B cell (primary cell): ENCODE data around the gene KPNA1. TPM values are rescaled to one million over a fixed set of nuclear protein-coding genes. Genes with fewer than 3 reads are reported as not detected.

Source experiments
- ATAC-seq: fragments of 200-7000 bp; cut with Tn5 transposase; one replicate; pipeline ENCODE4 v1.10.0; 2021; ENCODE audit warnings: low read depth, mild to moderate bottlenecking, moderate number of reproducible peaks, moderate library complexity
- CTCF ChIA-PET: fragments of 350-600 bp; sonication (Branson Sonifier 250); formaldehyde crosslinking; loops from one replicate; lab custom pipeline; 2021; ENCODE audit warnings: antibody characterized with exemption, inconsistent platforms; lab: Charles Lee
- POLR2A ChIA-PET: fragments of 350-600 bp; sonication (Branson Sonifier 250); formaldehyde crosslinking; loops from one replicate; lab custom pipeline; 2021; ENCODE audit warnings: antibody characterized with exemption; lab: Charles Lee
- DNase-seq: peaks from one replicate; pipeline ENCODE4 v3.0.0; 2013
- H2AFZ ChIP-seq: 2 replicates; pipeline ENCODE4 v1.6.1; 2012; ENCODE audit warnings: mild to moderate bottlenecking, low read depth, low read length; ENCODE audit not compliant: insufficient read depth, poor library complexity, severe bottlenecking
- H3K27ac ChIP-seq, 2 donors: 1 replicate in 1 of 2; 2 replicates in 1 of 2; pipeline ENCODE4 v1.5.1; 2012 to 2013; ENCODE audit warnings: low read length in 2 of 2, mild to moderate bottlenecking in 2 of 2, moderate library complexity in 1 of 2
- H3K27me3 ChIP-seq, 4 experiments: fragments of 200-600 bp in 1 of 4; sonication (generic) in 1 of 4; replicated peaks in 1 of 4; 1 replicate in 2 of 4; 2 replicates in 2 of 4; pipeline versions ENCODE4 v1.6.1 to v1.7.0; 2013 to 2016; ENCODE audit warnings: low read length in 3 of 4, mild to moderate bottlenecking in 2 of 4, mixed read lengths in 1 of 4, moderate library complexity in 1 of 4; ENCODE audit not compliant: insufficient read depth in 4 of 4, control insufficient read depth in 3 of 4; ENCODE audit errors: control extremely low read depth in 1 of 4
- H3K36me3 ChIP-seq, 2 experiments: replicated peaks in 1 of 2; 1 replicate in 1 of 2; 2 replicates in 1 of 2; pipeline versions ENCODE4 v1.6.1 to v1.7.1; 2013; ENCODE audit warnings: low read length in 1 of 2; ENCODE audit not compliant: insufficient read depth in 2 of 2, control insufficient read depth in 1 of 2; ENCODE audit errors: control extremely low read depth in 1 of 2, extremely low read depth in 1 of 2
- H3K4me1 ChIP-seq, 2 donors: fragments of 200-600 bp in 1 of 2; sonication (generic) in 1 of 2; 1 replicate in 1 of 2; 2 replicates in 1 of 2; pipeline versions ENCODE4 v1.5.1 to v1.6.1; 2013 to 2017; ENCODE audit warnings: low read length in 2 of 2; ENCODE audit not compliant: control insufficient read depth in 2 of 2, insufficient read depth in 2 of 2
- H3K4me2 ChIP-seq: replicated peaks from 2 replicates; pipeline ENCODE3; 2012; ENCODE audit warnings: mild to moderate bottlenecking, low read depth, low read length; ENCODE audit not compliant: poor library complexity, severe bottlenecking
- H3K4me3 ChIP-seq, 5 experiments: fragments of 200-600 bp in 1 of 5; sonication (generic) in 1 of 5; 1 replicate in 3 of 5; 2 replicates in 2 of 5; pipeline versions ENCODE4 v1.5.1 to v1.7.0; 2011 to 2016; ENCODE audit warnings: low read length in 4 of 5, mild to moderate bottlenecking in 4 of 5, low read depth in 2 of 5, control low read depth in 1 of 5, moderate library complexity in 1 of 5; ENCODE audit not compliant: insufficient read depth in 1 of 5; ENCODE audit errors: control extremely low read depth in 1 of 5, extremely low read depth in 1 of 5
- H3K79me2 ChIP-seq: fragments of 200-600 bp; sonication (generic); one replicate; pipeline ENCODE4 v1.6.0; 2016; ENCODE audit warnings: low read length; ENCODE audit not compliant: control insufficient read depth, insufficient read depth
- H3K9ac ChIP-seq: fragments of 200-600 bp; sonication (generic); 2 replicates; pipeline ENCODE4 v1.6.1; 2017; ENCODE audit warnings: mild to moderate bottlenecking, low read length, moderate library complexity
- H3K9me3 ChIP-seq, 3 donors: one replicate each; pipeline versions ENCODE4 v1.6.1 to v1.7.1; 2013; ENCODE audit warnings: low read length in 2 of 3; ENCODE audit not compliant: control insufficient read depth in 2 of 3, insufficient read depth in 1 of 3; ENCODE audit errors: control extremely low read depth in 1 of 3
- H4K20me1 ChIP-seq: 2 replicates; pipeline ENCODE4 v1.6.0; 2012; ENCODE audit warnings: mild to moderate bottlenecking, low read length; ENCODE audit not compliant: insufficient read depth, control insufficient read depth, poor library complexity, severe bottlenecking
- H3K27ac Mint-ChIP-seq: one replicate; pipeline ENCODE4 v1.8.0; 2021; ENCODE audit warnings: mixed read lengths
- H3K27me3 Mint-ChIP-seq: one replicate; pipeline ENCODE4 v1.8.0; 2021; ENCODE audit warnings: mixed read lengths
- H3K4me1 Mint-ChIP-seq: one replicate; pipeline ENCODE4 v1.8.0; 2021; ENCODE audit warnings: mixed read lengths
- H3K4me3 Mint-ChIP-seq: one replicate; pipeline ENCODE4 v1.8.0; 2021; ENCODE audit warnings: mixed read lengths
- H3K9me3 Mint-ChIP-seq: one replicate; pipeline ENCODE4 v1.8.0; 2022; ENCODE audit warnings: mixed read lengths; ENCODE audit not compliant: insufficient read depth
- EZH2 ChIP-seq: IDR thresholded peaks from 2 replicates; pipeline ENCODE4 v1.6.1; 2012; ENCODE audit warnings: borderline replicate concordance, low read depth, mild to moderate bottlenecking, moderate library complexity, low read length; ENCODE audit not compliant: insufficient read depth, poor library complexity, severe bottlenecking
- WGBS: methylation state at CpG from one replicate; pipeline ENCODE4 v1.1.5; 2013; ENCODE audit warnings: missing lambda C conversion rate; ENCODE audit not compliant: insufficient coverage; 5-methylcytosine and 5-hydroxymethylcytosine counted together
- intact Hi-C: fragments of 100-400 bp; cut with micrococcal nuclease; formaldehyde crosslinking; loops from one replicate; pipeline ENCODE4 v1.10.0; 2022
- polyA plus RNA-seq: library from polyadenylated mRNA; depleted of rRNA; stranded (reverse); fragments of >200 nt; gene quantifications from 2 replicates; pipeline ENCODE4 v1.2.3, GENCODE V29; 2012
- total RNA-seq, 2 donors: library from RNA; stranded (reverse); fragments of 120-200 nt in 1 of 2; gene quantifications; 1 replicate in 1 of 2; 2 replicates in 1 of 2; pipeline versions ENCODE4 v1.2.3 to v1.2.4, GENCODE V29; 2013 to 2022
- TF ChIP-seq, protein P1 (sequence below): fragments of 200-600 bp; IDR thresholded peaks from one replicate; pipeline ENCODE4 v1.8.0; 2022; ENCODE audit warnings: antibody characterized with exemption, mild to moderate bottlenecking

KPNA1 gene
- total and polyA plus RNA-seq, 2 donors (not counting 1 experiment from before 2014, with no cell fraction given): 14.9 to 79.4 TPM

DNA sequence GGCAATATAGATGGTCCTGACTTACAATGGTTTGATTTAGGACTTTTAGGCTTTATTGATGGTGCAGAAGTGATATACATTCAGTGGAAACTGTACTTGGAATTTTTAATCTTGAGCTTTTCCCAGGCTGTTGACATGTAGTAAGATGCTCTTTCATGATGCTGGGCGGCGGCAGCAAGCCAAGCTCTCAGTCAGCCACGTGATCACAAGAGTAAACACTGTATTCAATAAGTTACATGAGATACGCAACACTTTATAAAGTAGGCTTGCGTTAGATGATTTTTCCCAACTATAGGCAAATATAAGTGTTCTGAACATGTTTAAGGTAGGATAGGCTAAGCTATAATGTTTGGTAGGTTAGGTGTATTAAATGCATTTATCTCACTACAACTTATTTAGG is 31.4 kb upstream of the KPNA1 start:
- Histone ChIP-seq H3K27ac (no peak overlapping the region), H3K4me2 (no peak overlapping the region), H3K4me3 (no peak overlapping the region), H3K9ac (no peak overlapping the region), H3K36me3 (peaks cover 19 to 72% of the 10 kb centered on the region in 2 experiments), H3K27me3 (no peaks in the 10 kb centered on the region), H3K79me2 (no peaks in the 10 kb centered on the region), H3K9me3 (no peaks in the 10 kb centered on the region), H2AFZ (no peak overlapping the region), H4K20me1 (no peaks in the 10 kb centered on the region), H3K4me1 (no peaks in the 10 kb centered on the region)
- Mint-ChIP-seq H3K4me1 (no peaks in the 10 kb centered on the region), H3K4me3 (no peak overlapping the region), H3K27me3 (no peaks in the 10 kb centered on the region), H3K9me3 (no peaks in the 10 kb centered on the region), H3K27ac (no peak overlapping the region)
- POLR2A ChIA-PET: no interaction called here
- no CpG with 5 or more reads among the region's 5 CpGs for WGBS
- CTCF ChIA-PET: interaction anchor here (0.9 to 1.1 kb wide), 2 partner anchors 133 to 153 kb away, joined by 4 to 6 read pairs; no protein-coding TSS in a partner anchor
- ATAC-seq (no peak), DNase-seq (no peak)
- TF ChIP-seq, protein P1, sequence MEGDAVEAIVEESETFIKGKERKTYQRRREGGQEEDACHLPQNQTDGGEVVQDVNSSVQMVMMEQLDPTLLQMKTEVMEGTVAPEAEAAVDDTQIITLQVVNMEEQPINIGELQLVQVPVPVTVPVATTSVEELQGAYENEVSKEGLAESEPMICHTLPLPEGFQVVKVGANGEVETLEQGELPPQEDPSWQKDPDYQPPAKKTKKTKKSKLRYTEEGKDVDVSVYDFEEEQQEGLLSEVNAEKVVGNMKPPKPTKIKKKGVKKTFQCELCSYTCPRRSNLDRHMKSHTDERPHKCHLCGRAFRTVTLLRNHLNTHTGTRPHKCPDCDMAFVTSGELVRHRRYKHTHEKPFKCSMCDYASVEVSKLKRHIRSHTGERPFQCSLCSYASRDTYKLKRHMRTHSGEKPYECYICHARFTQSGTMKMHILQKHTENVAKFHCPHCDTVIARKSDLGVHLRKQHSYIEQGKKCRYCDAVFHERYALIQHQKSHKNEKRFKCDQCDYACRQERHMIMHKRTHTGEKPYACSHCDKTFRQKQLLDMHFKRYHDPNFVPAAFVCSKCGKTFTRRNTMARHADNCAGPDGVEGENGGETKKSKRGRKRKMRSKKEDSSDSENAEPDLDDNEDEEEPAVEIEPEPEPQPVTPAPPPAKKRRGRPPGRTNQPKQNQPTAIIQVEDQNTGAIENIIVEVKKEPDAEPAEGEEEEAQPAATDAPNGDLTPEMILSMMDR: no peak
- no peak for TF ChIP-seq EZH2
- intact Hi-C loops: no loop called here

DNA sequence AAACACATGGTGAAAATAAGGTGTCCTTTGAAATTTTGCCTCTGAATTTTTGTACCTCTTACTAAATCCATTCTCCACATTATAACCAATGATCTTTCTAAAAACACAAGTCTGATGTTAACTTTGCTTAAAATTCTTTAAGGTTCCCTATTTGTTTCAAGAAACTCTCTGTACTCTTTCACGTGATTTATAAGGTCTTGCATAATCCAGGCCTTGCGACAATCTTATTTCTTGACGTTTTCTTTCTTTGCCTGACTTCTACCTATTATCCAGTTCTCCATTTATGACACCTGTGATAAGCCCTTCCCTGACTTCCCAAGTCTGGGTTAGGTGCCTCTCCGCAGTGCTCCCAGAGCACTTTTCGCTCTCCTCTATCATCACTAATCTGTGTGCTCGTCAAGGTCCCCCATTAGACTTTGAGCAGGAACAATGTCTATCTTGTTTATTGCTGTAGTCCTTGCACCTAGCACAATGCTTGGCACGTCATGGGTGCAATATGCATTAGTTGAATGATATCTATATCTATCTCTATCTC is 24.3 kb upstream of the KPNA1 start:
- Mint-ChIP-seq H3K27me3 (no peaks in the 10 kb centered on the region), H3K4me1 (no peaks in the 10 kb centered on the region), H3K27ac (no peak overlapping the region), H3K9me3 (no peaks in the 10 kb centered on the region), H3K4me3 (no peak overlapping the region)
- POLR2A ChIA-PET: interaction anchor here (0.6 kb wide), 2 partner anchors 41 to 103 kb away, joined by 3 read pairs; no protein-coding TSS in a partner anchor
- Histone ChIP-seq H2AFZ (no peak overlapping the region), H3K9ac (no peak overlapping the region), H3K4me1 (no peaks in the 10 kb centered on the region), H3K4me2 (no peak overlapping the region), H4K20me1 (no peaks in the 10 kb centered on the region), H3K27ac (no peak overlapping the region), H3K36me3 (peaks cover 20 to 73% of the 10 kb centered on the region in 2 experiments), H3K27me3 (no peaks in the 10 kb centered on the region), H3K4me3 (no peak overlapping the region), H3K9me3 (no peaks in the 10 kb centered on the region), H3K79me2 (no peaks in the 10 kb centered on the region)
- DNase-seq (no peak), ATAC-seq (no peak)
- TF ChIP-seq, protein P1: no peak
- no peak for TF ChIP-seq EZH2
- CTCF ChIA-PET: no interaction called here
- intact Hi-C loops: no loop called here
- 82% methylated on average over 3 of the region's 7 CpGs for WGBS
